D721Med (cell line): ENCODE measurements around the gene SMIM23.

ENCODE experiments used
- DNase-seq: peaks from one replicate; pipeline ENCODE4 v3.0.0; 2011; ENCODE audit warnings: low spot score; ENCODE audit not compliant: insufficient read length
- FAIRE-seq: peaks from 2 replicates; lab custom pipeline; 2011; peaks lifted over from hg19 to GRCh38; lab: Jason Lieb, UNC
- CTCF ChIP-seq: IDR thresholded peaks from 2 replicates; pipeline ENCODE4 v1.5.1; 2012; ENCODE audit warnings: mild to moderate bottlenecking, control low read depth; ENCODE audit not compliant: insufficient read depth; ENCODE audit errors: missing control alignments

Gene SMIM23

DNA sequence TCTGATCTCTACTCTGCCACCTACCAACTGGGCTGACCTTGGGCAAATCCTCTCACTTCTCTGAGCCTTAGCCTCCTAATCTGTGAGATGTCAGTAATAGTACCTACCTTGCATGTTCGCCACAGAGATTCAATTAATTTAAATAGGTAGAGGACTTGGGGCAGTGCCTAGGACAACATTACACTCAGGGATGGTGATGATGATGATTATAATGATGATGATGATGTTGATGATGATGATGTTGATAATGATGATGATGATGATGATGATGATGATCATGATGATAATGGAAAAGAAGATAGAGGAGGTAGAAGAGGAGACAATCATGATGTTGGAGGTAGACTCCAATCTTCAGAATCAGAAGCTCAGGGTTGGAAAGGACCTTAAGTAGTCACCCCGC, 40.7 kb upstream of the SMIM23 start:
- DNase-seq (no peak), FAIRE-seq (no peak)
- TF ChIP-seq CTCF = no peak

DNA sequence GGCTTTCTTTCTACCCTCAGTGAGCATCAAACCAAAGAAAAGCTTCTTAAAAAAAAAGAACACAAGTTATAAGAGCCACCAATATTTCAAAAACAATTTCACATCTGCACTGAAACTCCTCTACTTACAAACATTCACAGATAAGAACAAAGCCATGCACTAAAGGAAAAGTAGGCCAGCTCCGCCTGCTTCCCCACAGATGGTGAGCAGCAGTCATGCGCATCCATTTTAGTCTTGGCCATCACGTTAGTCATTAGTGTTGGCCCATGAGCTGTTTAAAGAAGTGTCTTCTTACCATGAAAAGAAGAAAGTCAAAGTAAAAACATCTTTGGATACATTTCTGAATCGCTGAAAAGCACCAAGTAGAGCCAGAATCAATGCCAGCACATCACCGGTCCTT, 40.0 kb upstream of the SMIM23 start:
- no peak for DNase-seq
- FAIRE-seq = no peak

GRCh38 chr5:171747061-171747859, 38.4 kb upstream of the SMIM23 start:
- no peak for TF ChIP-seq CTCF
- DNase-seq (no peak), FAIRE-seq (no peak)

More for the DNA sequence above, 40.0 kb upstream of the SMIM23 start:
- no peak for TF ChIP-seq CTCF

- FAIRE-seq (no peak), DNase-seq (no peak)
- no peak for TF ChIP-seq CTCF
Observed at GRCh38 chr5:171748720-171749119, 36.9 kb upstream of the SMIM23 start.

DNA sequence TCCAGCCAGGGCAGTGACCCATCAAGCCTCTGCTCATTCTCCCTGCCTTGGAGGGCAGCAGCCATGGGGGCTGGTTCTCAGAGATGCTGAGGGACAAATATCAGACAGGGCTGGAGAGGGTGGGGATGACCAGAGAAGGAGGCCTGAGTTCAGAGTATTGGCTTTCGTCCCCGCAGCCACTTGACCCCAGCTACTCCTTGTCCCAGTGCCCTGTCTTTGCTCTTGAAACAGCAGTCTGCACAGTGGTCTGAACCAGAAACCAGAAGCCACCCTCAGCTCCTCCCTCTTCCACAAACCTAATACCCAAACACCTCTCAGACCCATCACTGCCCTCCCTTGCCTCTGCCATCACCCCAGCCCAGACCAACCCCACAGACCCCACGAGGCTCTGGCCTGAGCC, 36.3 kb upstream of the SMIM23 start:
- DNase-seq (no peak), FAIRE-seq (no peak)
- no peak for TF ChIP-seq CTCF

GRCh38 chr5:171750311-171750788, 35.3 kb upstream of the SMIM23 start:
- TF ChIP-seq CTCF = peak; percentile 15
- DNase-seq (no peak), FAIRE-seq (no peak)

DNA sequence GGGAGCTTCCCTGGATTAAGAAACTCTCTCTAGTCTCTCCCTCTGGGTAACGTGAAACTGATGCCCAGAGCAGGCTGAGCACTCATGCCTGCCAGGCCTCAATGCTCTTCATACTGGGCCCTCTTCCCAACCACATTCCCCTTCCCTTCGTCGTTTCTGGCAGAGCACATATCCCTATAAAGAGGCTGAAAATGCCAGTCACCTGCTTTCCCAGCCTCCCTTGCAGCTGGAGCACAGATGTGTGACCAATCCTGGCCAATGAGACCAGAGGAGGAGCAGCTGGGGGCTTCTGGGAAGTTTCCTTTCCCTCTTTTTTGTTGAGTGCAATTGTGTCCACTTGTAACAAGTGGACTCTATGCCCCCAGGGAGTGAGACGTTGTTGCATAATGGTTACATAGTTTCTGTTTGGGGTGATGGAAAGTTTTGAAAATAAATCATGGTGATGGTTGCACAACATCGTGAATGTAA, 30.2 kb upstream of the SMIM23 start:
- no peak for TF ChIP-seq CTCF
- no peak for DNase-seq
- no peak for FAIRE-seq
